GM20431 (cell line): ENCODE measurements around the gene ITGAD.

Experiments
- in situ Hi-C: fragments of 300-500 bp; cut with MseI, MboI; formaldehyde crosslinking; loops from one replicate; pipeline ENCODE4 v1.15.0; 2020; ENCODE audit warnings: low sequenced_read_pairs; ENCODE audit not compliant: unreplicated experiment

The ITGAD gene

DNA sequence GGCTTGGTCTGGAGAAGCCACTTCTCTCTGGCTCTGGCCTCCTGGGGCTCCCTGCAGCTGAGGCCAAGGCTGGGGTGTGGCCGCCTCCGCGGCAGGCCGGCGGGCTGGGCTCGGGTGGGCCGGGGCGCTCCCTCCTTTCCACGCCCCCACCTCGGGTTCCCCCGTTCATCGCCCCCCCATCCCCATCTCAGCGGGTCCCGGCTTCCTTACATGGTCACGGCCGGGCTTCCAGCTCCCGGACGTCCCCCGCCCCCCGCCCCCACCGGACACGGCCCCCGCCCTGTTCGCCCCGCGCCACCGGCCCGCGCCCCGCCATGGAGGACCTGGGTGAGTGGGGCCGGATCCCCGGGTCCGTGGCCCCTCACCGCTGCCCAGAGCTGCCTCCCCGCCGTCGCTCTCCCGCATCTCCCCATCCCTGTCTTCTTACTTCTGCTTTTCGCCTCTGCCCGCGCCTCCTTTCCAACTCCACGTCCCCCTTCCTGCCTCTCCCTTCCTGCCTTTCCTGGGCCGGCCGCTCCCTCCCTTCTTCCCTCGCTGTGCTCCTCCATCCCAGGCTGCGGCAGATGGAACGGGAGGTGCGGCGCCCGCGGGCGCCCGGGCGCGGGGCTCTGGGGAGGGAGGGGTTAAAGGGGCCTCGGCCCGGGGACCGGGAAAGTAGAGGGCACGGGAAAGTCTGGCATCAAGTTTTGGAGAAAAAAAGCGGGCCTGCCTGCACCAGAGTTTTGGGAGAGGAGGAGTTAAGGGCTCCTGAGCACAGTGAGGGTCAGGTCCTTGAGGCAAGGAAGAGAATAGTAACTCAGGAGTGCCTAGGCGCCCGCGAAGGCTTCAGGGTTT is 79.0 kb downstream of the ITGAD start, which contains the start of gene TGFB1I1:
Gene TGFB1I1, plus strand, starts transcription at position 278 of the 834 bp plus-strand sequence. Its CDS starts 37 bp downstream, at position 315.
- in situ Hi-C loops: no loop called here

DNA sequence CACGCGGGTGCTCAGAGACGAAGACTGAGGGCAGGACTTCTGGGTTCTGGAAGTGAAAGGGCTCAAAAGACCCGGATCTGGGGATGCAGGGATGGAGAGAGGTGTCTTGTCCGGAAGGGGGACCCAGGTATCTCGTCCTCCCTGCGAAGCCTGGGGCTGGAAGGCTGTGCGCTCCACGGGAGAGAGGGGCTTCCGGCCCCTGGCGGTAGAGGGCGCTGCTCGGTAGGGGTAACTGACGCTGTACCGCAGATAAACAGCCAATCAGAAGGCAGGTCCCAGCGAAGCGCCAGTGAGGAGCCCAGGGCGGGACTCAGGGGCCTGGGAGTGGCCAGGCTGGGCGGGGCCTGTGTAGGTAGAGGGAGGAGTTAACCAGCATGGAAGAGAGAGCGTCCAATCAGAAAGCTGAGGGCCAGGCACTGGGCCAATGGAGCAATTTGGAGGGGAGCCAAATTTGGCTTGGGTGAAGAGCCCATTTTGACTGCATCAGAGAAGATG is 79.6 kb downstream of the ITGAD start:
- in situ Hi-C loops: no loop called here

DNA sequence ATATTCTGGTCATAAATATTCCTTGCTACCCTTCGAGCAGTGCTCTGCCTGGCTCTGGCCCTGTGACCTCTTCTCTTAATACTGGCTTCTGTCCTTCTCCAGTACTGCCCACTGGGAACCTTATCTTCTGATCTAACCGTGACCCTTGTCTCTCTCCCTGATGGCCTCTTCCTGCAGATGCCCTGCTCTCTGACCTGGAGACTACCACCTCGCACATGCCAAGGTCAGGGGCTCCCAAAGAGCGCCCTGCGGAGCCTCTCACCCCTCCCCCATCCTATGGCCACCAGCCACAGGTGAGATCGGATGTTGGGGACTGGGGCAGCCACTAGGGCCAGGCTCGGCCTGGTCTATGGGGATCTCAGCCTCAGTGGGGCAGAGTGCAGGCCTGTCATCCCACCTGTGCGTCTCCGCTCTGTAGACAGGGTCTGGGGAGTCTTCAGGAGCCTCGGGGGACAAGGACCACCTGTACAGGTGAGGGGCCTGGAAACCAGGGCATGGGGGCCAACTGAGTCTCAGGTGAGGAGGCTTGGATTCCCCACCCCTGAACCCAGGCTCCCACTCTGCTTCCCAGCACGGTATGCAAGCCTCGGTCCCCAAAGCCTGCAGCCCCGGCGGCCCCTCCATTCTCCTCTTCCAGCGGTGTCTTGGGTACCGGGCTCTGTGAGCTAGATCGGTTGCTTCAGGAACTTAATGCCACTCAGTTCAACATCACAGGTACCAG is 80.3 kb downstream of the ITGAD start:
- in situ Hi-C loops: no loop called here

DNA sequence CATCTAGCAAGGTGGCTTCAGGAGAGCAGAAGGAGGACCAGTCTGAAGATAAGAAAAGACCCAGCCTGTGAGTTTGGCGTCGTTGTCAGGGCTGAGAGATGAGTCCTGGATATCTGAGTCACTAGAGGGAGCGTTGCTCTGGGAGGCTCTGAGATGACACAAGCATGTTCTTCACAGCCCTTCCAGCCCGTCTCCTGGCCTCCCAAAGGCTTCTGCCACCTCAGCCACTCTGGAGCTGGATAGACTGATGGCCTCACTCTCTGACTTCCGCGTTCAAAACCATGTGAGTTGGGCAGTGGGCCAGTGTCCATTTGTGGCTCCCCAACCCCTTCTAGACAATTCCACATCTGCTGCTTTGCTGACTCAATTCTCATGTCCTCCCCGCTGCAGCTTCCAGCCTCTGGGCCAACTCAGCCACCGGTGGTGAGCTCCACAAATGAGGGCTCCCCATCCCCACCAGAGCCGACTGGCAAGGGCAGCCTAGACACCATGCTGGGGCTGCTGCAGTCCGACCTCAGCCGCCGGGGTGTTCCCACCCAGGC is 81.1 kb downstream of the ITGAD start:
- in situ Hi-C loops: no loop called here

DNA sequence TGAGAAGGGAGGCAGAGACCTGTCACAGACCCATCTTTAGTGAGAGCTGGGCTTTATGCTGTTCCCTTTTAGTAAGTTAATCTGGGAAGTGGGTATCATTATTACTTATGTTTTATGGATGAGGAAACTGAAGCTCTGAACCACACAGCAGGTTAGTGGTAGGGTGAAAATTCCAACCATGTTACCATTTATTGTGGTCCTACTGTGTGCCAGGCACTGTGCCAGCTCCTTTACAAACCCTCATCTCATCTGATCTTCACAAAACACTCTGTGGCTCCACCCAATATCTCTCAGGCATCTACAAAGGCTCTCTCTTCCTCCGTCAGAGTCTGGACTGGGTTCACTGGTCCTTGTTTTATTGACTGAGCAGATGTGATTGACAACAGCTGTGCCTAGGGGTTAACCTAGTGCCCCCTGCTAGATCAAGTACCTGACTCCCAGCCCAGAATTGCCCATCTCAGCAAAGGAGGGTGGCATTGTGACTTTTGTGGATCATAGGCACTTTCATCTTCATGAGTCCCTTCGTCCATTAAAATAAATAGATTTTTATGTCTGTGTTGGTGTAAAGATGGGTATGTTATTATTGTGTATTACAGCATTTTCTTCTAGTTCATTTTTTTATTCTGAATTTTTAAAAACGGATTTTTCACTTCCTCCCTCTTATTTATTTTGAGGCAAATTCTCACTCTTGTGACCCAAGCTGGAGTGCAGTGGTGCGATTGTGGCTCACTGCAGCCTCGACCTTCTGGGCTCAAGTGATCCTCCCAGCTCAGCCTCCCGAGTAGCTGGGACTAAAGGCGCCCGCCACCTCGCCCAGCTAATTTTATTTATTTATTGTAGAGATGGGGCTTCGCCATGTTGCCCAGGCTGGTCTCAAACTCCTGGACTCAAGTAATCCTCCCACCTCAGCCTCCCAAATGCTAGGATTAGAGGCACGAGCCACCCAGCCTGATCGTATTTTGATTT is 81.9 kb downstream of the ITGAD start:
- in situ Hi-C loops: no loop called here

DNA sequence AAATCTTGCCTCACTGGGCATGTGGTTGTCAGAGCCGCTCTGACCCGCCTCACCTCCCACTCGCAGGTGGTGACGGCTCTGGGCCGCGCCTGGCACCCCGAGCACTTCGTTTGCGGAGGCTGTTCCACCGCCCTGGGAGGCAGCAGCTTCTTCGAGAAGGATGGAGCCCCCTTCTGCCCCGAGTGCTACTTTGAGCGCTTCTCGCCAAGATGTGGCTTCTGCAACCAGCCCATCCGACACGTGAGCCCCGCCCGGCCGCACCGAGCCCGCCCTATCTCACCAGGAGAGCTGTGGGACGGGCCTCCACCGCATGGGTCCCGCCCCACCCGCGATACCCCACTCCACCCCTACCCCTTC is 82.8 kb downstream of the ITGAD start:
- in situ Hi-C loops: no loop called here
